Activated CD4-positive, alpha-beta memory T cell treated with anti-CD3 and anti-CD28 coated beads for 36 hours (primary cell): ENCODE data around the gene THEM5. TPM values are rescaled to one million over a fixed set of nuclear protein-coding genes. Genes with fewer than 3 reads are reported as not detected.

ENCODE experiments used
- CTCF ChIA-PET: fragments of 350-600 bp; sonication (Branson Sonifier 250); formaldehyde crosslinking; loops from one replicate; lab custom pipeline; 2021; ENCODE audit warnings: antibody characterized with exemption, inconsistent platforms; lab: Charles Lee
- POLR2A ChIA-PET: fragments of 350-600 bp; sonication (Branson Sonifier 250); formaldehyde crosslinking; loops from one replicate; lab custom pipeline; 2021; ENCODE audit warnings: antibody characterized with exemption; lab: Charles Lee
- DNase-seq: peaks from one replicate; pipeline ENCODE4 v3.0.0-alpha.2; 2020
- H3K27ac Mint-ChIP-seq: one replicate; pipeline ENCODE4 v1.8.0; 2021; ENCODE audit warnings: mixed read lengths
- H3K27me3 Mint-ChIP-seq: one replicate; pipeline ENCODE4 v1.8.0; 2021; ENCODE audit warnings: mixed read lengths
- H3K36me3 Mint-ChIP-seq: one replicate; pipeline ENCODE4 v1.8.0; 2021; ENCODE audit warnings: mixed read lengths
- H3K4me1 Mint-ChIP-seq: one replicate; pipeline ENCODE4 v1.8.0; 2021; ENCODE audit warnings: low read depth, mixed read lengths
- H3K4me3 Mint-ChIP-seq: one replicate; pipeline ENCODE4 v1.8.0; 2021; ENCODE audit warnings: mild to moderate bottlenecking, mixed read lengths
- H3K9me3 Mint-ChIP-seq: one replicate; pipeline ENCODE4 v1.8.0; 2021; ENCODE audit warnings: mixed read lengths
- intact Hi-C: fragments of 100-400 bp; cut with micrococcal nuclease; formaldehyde crosslinking; loops from one replicate; pipeline ENCODE4 v1.15.1; 2023
- total RNA-seq, 2 experiments: library from RNA; stranded (reverse); gene quantifications; one replicate each; pipeline ENCODE4 v1.2.3, GENCODE V29; 2021

The THEM5 gene
- total RNA-seq, 2 experiments from 2014 or later, result not detected

DNA sequence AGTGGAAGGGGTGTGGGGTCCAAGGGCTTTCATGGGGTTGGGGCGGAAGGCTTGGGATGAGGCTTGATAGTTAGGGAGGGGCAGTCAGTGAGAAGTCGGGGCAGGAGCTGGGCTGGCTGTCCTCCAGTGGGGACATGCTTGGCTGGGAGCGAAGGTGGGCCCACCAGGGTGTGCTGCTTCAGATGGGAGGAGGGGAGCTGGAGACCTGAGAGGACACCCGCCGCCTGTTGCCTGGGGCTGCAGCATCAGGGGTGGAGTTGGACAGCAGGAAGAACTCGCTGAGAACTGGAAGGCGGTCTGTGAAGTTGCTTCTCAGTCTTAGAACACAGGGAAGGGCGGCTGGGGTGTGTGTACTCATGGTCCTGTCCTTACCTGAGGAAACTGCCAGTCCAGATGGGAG is 1.6 kb downstream of the THEM5 start:
- Mint-ChIP-seq H3K4me1 (peaks cover 26% of the 10 kb centered on the region), H3K36me3 (peaks cover 33% of the 10 kb centered on the region), H3K9me3 (no peaks in the 10 kb centered on the region), H3K4me3 (no peak overlapping the region), H3K27ac (no peak overlapping the region), H3K27me3 (no peaks in the 10 kb centered on the region)
- ChIA-PET POLR2A (interaction anchor here (1.5 kb wide), 1 partner anchor 12 kb away, joined by 5 read pairs; the partner anchor contains the start of gene C2CD4D), CTCF (interaction anchor here (0.9 to 2.2 kb wide), 2 partner anchors 15 to 150 kb away, joined by 3 to 4 read pairs; no protein-coding TSS in a partner anchor)
- DNase-seq, result no peak
- intact Hi-C loops, result no loop called here

- H3K4me3 Mint-ChIP-seq, result no peak overlapping the region
- POLR2A ChIA-PET, result no interaction called here
- no peaks in the 10 kb centered on the region for H3K9me3 Mint-ChIP-seq
- H3K4me1 Mint-ChIP-seq, result peaks cover 39% of the 10 kb centered on the region
- no peaks in the 10 kb centered on the region for H3K27me3 Mint-ChIP-seq
- peak overlapping the region; percentile 88 for H3K27ac Mint-ChIP-seq
- intact Hi-C loops, result loop anchor here (2.0 to 5.0 kb wide), 3 partner anchors 47 to 142 kb away; partner anchors contain the start of gene S100A10
- DNase-seq, result no peak
- CTCF ChIA-PET, result interaction anchor here (4.7 kb wide), 1 partner anchor 12 kb away, joined by 36 read pairs; the partner anchor contains the start of gene C2CD4D
- peaks cover 46% of the 10 kb centered on the region for H3K36me3 Mint-ChIP-seq
These were observed 3.6 kb downstream of the THEM5 start for GRCh38 chr1:151849871-151850270.

DNA sequence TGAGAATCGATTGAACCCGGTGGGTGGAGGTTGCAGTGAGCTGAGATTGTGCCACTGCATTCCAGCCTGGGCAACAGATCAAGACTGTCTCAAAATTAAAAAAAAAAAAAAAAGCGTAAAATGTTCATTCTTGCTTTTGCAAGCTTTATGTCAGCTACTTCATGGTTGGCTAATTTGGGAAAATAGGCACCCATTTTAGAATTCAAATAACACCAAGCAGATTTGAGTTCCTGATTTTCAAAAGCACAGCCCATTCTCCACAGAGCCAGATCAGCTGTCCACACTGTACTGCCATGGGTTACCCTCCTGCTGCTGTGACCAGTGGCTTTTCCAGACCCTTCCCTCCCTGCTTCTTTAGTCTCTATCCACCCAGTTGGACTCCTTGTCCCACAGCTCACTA is 4.4 kb downstream of the THEM5 start:
- Mint-ChIP-seq H3K4me3 (no peak overlapping the region), H3K27ac (peak overlapping the region; percentile 88), H3K36me3 (peaks cover 53% of the 10 kb centered on the region), H3K4me1 (peaks cover 41% of the 10 kb centered on the region), H3K9me3 (no peaks in the 10 kb centered on the region), H3K27me3 (no peaks in the 10 kb centered on the region)
- POLR2A ChIA-PET, result interaction anchor here (0.6 to 1.6 kb wide), 6 partner anchors 9 to 29 kb away, joined by 3 to 5 read pairs (median 4); no protein-coding TSS in a partner anchor
- CTCF ChIA-PET, result interaction anchor here (0.8 to 4.7 kb wide), 4 partner anchors 9 to 255 kb away, joined by 3 to 36 read pairs (median 4); partner anchors contain the start of gene C2CD4D
- DNase-seq, result no peak
- intact Hi-C loops, result loop anchor here (2.0 to 5.0 kb wide), 3 partner anchors 48 to 143 kb away; partner anchors contain the start of gene S100A10

DNA sequence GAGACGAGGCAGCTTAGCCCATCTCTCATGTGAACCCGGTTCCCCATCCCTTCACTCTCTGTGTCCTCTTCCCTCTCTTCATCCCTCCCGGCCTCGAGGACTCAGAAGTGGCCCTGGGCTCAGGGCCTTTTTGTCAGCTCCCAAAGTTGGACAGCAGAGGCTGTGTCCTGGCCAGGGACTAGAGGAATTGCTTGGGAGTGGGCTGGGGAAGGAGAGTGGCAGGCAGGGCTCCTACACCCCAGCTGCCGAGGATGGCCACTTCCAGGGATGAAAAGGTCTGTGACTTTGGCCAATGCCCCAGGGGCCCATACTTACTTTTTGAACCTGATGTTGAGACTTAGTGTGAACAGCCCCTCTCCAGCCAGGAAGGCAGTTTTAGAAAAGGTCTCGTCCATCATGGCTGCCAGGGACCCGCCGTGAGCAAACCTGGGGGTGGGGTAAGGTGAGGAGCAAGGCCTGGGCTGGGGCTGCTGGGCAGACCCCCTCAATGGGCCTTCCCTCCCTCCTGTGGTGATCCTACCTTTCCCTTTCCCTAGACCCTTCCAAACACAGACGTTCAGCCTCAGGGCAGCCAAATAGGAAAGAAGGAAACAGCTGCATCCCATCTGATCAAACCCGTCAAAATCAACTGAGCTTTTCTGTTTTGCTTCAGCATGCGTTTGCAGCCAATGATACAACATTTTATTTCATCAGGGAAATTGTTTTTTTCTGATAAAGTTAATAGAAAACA is 5.5 kb downstream of the THEM5 start:
- Mint-ChIP-seq H3K4me3 (no peak overlapping the region), H3K27ac (peak overlapping the region; percentile 88), H3K9me3 (no peaks in the 10 kb centered on the region), H3K27me3 (no peaks in the 10 kb centered on the region), H3K4me1 (peaks cover 41% of the 10 kb centered on the region), H3K36me3 (peaks cover 58% of the 10 kb centered on the region)
- no peak for DNase-seq
- CTCF ChIA-PET, result interaction anchor here (1.1 to 4.7 kb wide), 4 partner anchors 10 to 254 kb away, joined by 3 to 36 read pairs (median 4); partner anchors contain the start of gene C2CD4D
- POLR2A ChIA-PET, result interaction anchor here (1.0 to 1.6 kb wide), 7 partner anchors 8 to 28 kb away, joined by 3 to 5 read pairs (median 4); partner anchors contain the start of gene C2CD4D
- intact Hi-C loops, result loop anchor here (1.0 to 5.0 kb wide), 5 partner anchors 9 to 144 kb away; partner anchors contain the start of genes C2CD4D and S100A10

- POLR2A ChIA-PET, result interaction anchor here (1.0 kb wide), 1 partner anchor 9 kb away, joined by 7 read pairs; no protein-coding TSS in a partner anchor
- Mint-ChIP-seq H3K27me3 (no peaks in the 10 kb centered on the region), H3K9me3 (no peaks in the 10 kb centered on the region), H3K36me3 (peaks cover 63% of the 10 kb centered on the region), H3K27ac (peak overlapping the region; percentile 86), H3K4me1 (peaks cover 42% of the 10 kb centered on the region), H3K4me3 (peak overlapping the region; percentile 7)
- peak; percentile 62 for DNase-seq
- CTCF ChIA-PET, result interaction anchor here (0.9 to 4.7 kb wide), 8 partner anchors 9 to 519 kb away, joined by 3 to 36 read pairs (median 4); partner anchors contain the start of genes C2CD4D, CGN, MRPL9 and PI4KB
- intact Hi-C loops, result loop anchor here (5.0 kb wide), 2 partner anchors 51 to 146 kb away; partner anchors contain the start of gene S100A10
These were observed 6.8 kb downstream of the THEM5 start for GRCh38 chr1:151846686-151847237.

GRCh38 chr1:151846062-151846568 is 7.4 kb downstream of the THEM5 start:
- POLR2A ChIA-PET, result interaction anchor here (0.9 to 1.0 kb wide), 2 partner anchors 9 to 17 kb away, joined by 3 to 7 read pairs; no protein-coding TSS in a partner anchor
- Mint-ChIP-seq H3K4me1 (peaks cover 44% of the 10 kb centered on the region), H3K9me3 (no peaks in the 10 kb centered on the region), H3K27ac (peak overlapping the region; percentile 86), H3K4me3 (peak overlapping the region; percentile 7), H3K27me3 (no peaks in the 10 kb centered on the region), H3K36me3 (peaks cover 64% of the 10 kb centered on the region)
- CTCF ChIA-PET, result interaction anchor here (0.7 to 4.7 kb wide), 11 partner anchors 8 to 519 kb away, joined by 3 to 36 read pairs (median 3); partner anchors contain the start of genes C2CD4D, CGN, MRPL9 and PI4KB
- intact Hi-C loops, result loop anchor here (5.0 kb wide), 2 partner anchors 51 to 146 kb away; partner anchors contain the start of gene S100A10
- peak; percentile 67 for DNase-seq

DNA sequence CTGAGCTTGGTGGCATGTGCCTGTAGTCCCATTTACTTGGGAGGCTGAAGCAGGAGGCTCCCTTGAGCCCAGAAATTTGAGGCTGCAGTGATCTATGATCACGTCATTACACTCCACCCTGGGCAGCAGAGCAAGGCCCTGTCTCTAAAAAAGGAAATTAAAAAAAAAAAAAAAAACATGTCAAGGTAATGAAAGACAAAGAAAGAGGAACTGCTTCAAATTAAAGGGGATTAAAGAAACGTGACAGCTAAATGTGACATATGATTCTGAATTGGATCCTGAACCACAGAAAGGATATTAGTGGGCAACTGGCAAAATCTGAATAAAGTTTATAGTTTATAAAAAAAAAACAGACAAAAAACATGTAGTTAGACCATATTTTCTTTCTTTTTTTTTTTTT is 10.1 kb downstream of the THEM5 start:
- Mint-ChIP-seq H3K27ac (no peak overlapping the region), H3K36me3 (peaks cover 44% of the 10 kb centered on the region), H3K4me3 (no peak overlapping the region), H3K4me1 (peaks cover 43% of the 10 kb centered on the region), H3K9me3 (no peaks in the 10 kb centered on the region), H3K27me3 (no peaks in the 10 kb centered on the region)
- intact Hi-C loops, result no loop called here
- no peak for DNase-seq
- CTCF ChIA-PET, result interaction anchor here (1.2 to 1.6 kb wide), 3 partner anchors 80 to 249 kb away, joined by 4 to 5 read pairs (median 4); partner anchors contain the start of gene MRPL9
- POLR2A ChIA-PET, result interaction anchor here (0.6 kb wide), 1 partner anchor 23 kb away, joined by 3 read pairs; no protein-coding TSS in a partner anchor

- no peaks in the 10 kb centered on the region for H3K27me3 Mint-ChIP-seq
- peaks cover 31% of the 10 kb centered on the region for H3K36me3 Mint-ChIP-seq
- no peaks in the 10 kb centered on the region for H3K9me3 Mint-ChIP-seq
- peaks cover 40% of the 10 kb centered on the region for H3K4me1 Mint-ChIP-seq
- POLR2A ChIA-PET, result interaction anchor here (1.0 to 2.1 kb wide), 4 partner anchors 13 to 300 kb away, joined by 3 to 8 read pairs (median 6); partner anchors contain the start of gene TDRKH
- CTCF ChIA-PET, result interaction anchor here (2.3 kb wide), 1 partner anchor 247 kb away, joined by 7 read pairs; no protein-coding TSS in a partner anchor
- intact Hi-C loops, result no loop called here
- no peak overlapping the region for H3K4me3 Mint-ChIP-seq
- peak overlapping the region; percentile 91 for H3K27ac Mint-ChIP-seq
- no peak for DNase-seq
These were observed 12.4 kb downstream of the THEM5 start for GRCh38 chr1:151841141-151841540.

GRCh38 chr1:151840421-151840820 is 13.1 kb downstream of the THEM5 start:
- no peaks in the 10 kb centered on the region for H3K27me3 Mint-ChIP-seq
- intact Hi-C loops, result no loop called here
- peaks cover 42% of the 10 kb centered on the region for H3K4me1 Mint-ChIP-seq
- H3K9me3 Mint-ChIP-seq, result no peaks in the 10 kb centered on the region
- no peak for DNase-seq
- POLR2A ChIA-PET, result interaction anchor here (0.7 to 2.2 kb wide), 10 partner anchors 8 to 299 kb away, joined by 3 to 8 read pairs (median 6); partner anchors contain the start of genes MRPL9, TDRKH and THEM4
- peaks cover 27% of the 10 kb centered on the region for H3K36me3 Mint-ChIP-seq
- H3K4me3 Mint-ChIP-seq, result peak overlapping the region; percentile 89
- peak overlapping the region; percentile 91 for H3K27ac Mint-ChIP-seq
- CTCF ChIA-PET, result interaction anchor here (0.5 to 4.8 kb wide), 7 partner anchors 7 to 246 kb away, joined by 3 to 36 read pairs (median 5); partner anchors contain the start of gene MRPL9

DNA sequence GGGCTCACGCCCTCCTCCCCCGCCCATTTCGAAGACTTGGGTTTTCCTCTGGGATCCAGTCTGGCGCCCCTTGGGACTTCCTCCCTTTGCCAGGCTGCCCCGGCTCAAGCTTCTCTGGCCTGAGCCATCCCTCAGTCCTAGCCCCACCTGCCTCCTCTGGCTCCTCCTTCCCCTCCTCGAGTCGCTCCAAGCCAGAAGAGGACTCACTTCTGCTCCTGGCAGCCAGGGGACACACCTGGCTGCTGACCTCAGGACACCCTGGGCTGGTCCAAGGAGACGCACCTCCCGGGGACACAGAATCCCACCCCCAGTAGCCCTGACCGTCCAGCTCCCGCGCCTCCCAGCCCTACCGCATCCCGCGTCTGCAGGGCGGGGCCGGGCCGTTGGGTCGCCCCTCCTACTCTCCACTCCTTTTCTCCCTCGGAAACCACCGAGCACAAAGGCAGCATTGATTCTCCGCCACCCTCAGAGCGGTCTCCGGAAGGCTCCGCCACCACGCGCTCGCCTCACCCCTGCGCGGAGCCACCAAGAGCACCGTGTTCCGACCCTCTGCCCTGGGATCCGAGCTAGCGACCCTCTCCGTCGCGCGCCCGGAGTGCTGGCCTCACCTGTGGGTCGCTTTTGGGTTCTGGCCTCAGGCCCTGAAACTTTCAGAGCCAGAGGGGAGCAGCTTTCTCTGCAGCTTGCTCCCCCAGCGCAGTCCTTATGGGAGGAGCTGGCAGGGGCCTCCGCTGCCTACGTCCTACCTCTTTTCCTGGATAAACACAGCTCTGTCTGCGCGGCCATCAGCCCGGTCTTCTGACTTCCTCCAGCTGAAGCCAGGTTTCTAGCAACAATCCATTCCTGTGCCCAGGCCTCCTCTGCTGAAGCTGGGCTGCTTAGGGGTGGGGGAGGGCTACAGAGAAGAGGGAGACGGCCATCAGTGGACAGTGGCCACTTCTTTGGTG is 13.8 kb downstream of the THEM5 start, which contains the start of gene C2CD4D:
TSS of gene C2CD4D (minus strand) at position 364 of the 947 bp plus-strand sequence. CDS start 831 bp downstream, outside the sequence.
- ChIA-PET CTCF (interaction anchor here (0.5 to 4.8 kb wide), 7 partner anchors 8 to 246 kb away, joined by 3 to 36 read pairs (median 5); partner anchors contain the start of gene MRPL9), POLR2A (interaction anchor here (0.6 to 2.2 kb wide), 15 partner anchors 9 to 298 kb away, joined by 3 to 8 read pairs (median 5); partner anchors contain the start of genes MRPL9, TDRKH, THEM4 and THEM5)
- peaks cover 23% of the 10 kb centered on the region for H3K36me3 Mint-ChIP-seq
- intact Hi-C loops, result loop anchor here (1.0 to 5.0 kb wide), 4 partner anchors 9 to 382 kb away; partner anchors contain the start of gene POGZ
- no peaks in the 10 kb centered on the region for H3K27me3 Mint-ChIP-seq
- no peaks in the 10 kb centered on the region for H3K9me3 Mint-ChIP-seq
- H3K4me1 Mint-ChIP-seq, result peaks cover 43% of the 10 kb centered on the region
- peak within 1 kb of the TSS; percentile 89 for H3K4me3 Mint-ChIP-seq
- H3K27ac Mint-ChIP-seq, result peak within 1 kb of the TSS; percentile 91
- peak; percentile 86 for DNase-seq
